HEK293T (cell line): ENCODE results near the gene LPIN2.

Experiments used
- ARNT ChIP-seq: fragments of 450-650 bp; IDR thresholded peaks from 2 replicates; pipeline ENCODE4 v1.6.1; 2017; ENCODE audit warnings: mild to moderate bottlenecking
- ELF4 ChIP-seq: fragments of 450-650 bp; IDR thresholded peaks from 2 replicates; pipeline ENCODE4 v1.6.1; 2017; ENCODE audit warnings: antibody characterized with exemption
- FOXA1 ChIP-seq: fragments of 450-650 bp; IDR thresholded peaks from 2 replicates; pipeline ENCODE4 v1.6.1; 2016; ENCODE audit warnings: mild to moderate bottlenecking
- FOXK2 ChIP-seq: fragments of 450-650 bp; IDR thresholded peaks from 2 replicates; pipeline ENCODE4 v1.6.1; 2016; ENCODE audit warnings: mild to moderate bottlenecking
- FOXM1 ChIP-seq: fragments of 450-650 bp; IDR thresholded peaks from 2 replicates; pipeline ENCODE4 v1.6.1; 2017; ENCODE audit warnings: mild to moderate bottlenecking, borderline replicate concordance
- HDGF ChIP-seq: fragments of 450-650 bp; IDR thresholded peaks from 2 replicates; pipeline ENCODE4 v1.6.1; 2017; ENCODE audit warnings: antibody characterized with exemption, borderline replicate concordance
- L3MBTL2 ChIP-seq: fragments of 450-650 bp; conservative IDR thresholded peaks from 2 replicates; pipeline ENCODE4 v1.6.1; 2016; ENCODE audit warnings: mild to moderate bottlenecking
- NFRKB ChIP-seq: fragments of 450-650 bp; IDR thresholded peaks from 2 replicates; pipeline ENCODE4 v1.6.1; 2016; ENCODE audit warnings: mild to moderate bottlenecking, moderate library complexity
- SP1 ChIP-seq: fragments of 450-650 bp; IDR thresholded peaks from 2 replicates; pipeline ENCODE4 v1.6.1; 2017
- SUZ12 ChIP-seq: fragments of 450-650 bp; IDR thresholded peaks from 2 replicates; pipeline ENCODE4 v1.6.1; 2016; ENCODE audit warnings: mild to moderate bottlenecking
- TARDBP ChIP-seq: fragments of 450-650 bp; IDR thresholded peaks from 2 replicates; pipeline ENCODE4 v1.6.1; 2016
- ZNF384 ChIP-seq: fragments of 450-650 bp; IDR thresholded peaks from 2 replicates; pipeline ENCODE4 v1.6.1; 2016

- TF ChIP-seq FOXK2, result no peak
- no peak for TF ChIP-seq SUZ12
- TF ChIP-seq ELF4, result no peak
- no peak for TF ChIP-seq SP1
- no peak for TF ChIP-seq FOXA1
- no peak for TF ChIP-seq HDGF
- no peak for TF ChIP-seq L3MBTL2
- no peak for TF ChIP-seq FOXM1
- TF ChIP-seq NFRKB, result no peak
- no peak for TF ChIP-seq ZNF384
- TF ChIP-seq TARDBP, result no peak
- TF ChIP-seq ARNT, result no peak
Observed at GRCh38 chr18:3008541-3008940, 4.4 kb downstream of the LPIN2 start.
